ENCODE measurements around the gene CATSPER1. TPM values are rescaled to one million over a fixed set of nuclear protein-coding genes. Genes with fewer than 3 reads are reported as not detected.

Gene CATSPER1
- total RNA-seq, 4 donors from 2014 or later: 1.5 TPM; not detected in 3

GRCh38 chr11:66045177-66045639, 18.9 kb upstream of the CATSPER1 start:
- no peak for TF ChIP-seq CTCF (IDR thresholded peaks at IDR 0.05; ENCODE audit: low read depth)

GRCh38 chr11:66044757-66045156, 18.5 kb upstream of the CATSPER1 start:
- no peak for TF ChIP-seq CTCF (IDR thresholded peaks at IDR 0.05; ENCODE audit: low read depth)

GRCh38 chr11:66042996-66043906, 17.0 kb upstream of the CATSPER1 start:
- no peak for TF ChIP-seq CTCF (IDR thresholded peaks at IDR 0.05; ENCODE audit: low read depth)

GRCh38 chr11:66042227-66042995, 16.1 kb upstream of the CATSPER1 start:
- no peak for TF ChIP-seq CTCF (IDR thresholded peaks at IDR 0.05; ENCODE audit: low read depth)

GRCh38 chr11:66039765-66040164, 13.5 kb upstream of the CATSPER1 start:
- TF ChIP-seq CTCF (IDR thresholded peaks at IDR 0.05; ENCODE audit: low read depth): no peak

GRCh38 chr11:66037327-66037726, 11.0 kb upstream of the CATSPER1 start:
- TF ChIP-seq CTCF (IDR thresholded peaks at IDR 0.05; ENCODE audit: low read depth): no peak

GRCh38 chr11:66036334-66036710, 10.0 kb upstream of the CATSPER1 start:
- no peak for TF ChIP-seq CTCF (IDR thresholded peaks at IDR 0.05; ENCODE audit: low read depth)

Measured in subcutaneous adipose tissue (tissue), 4 donors.